ENCODE measurements around the gene SPEM2. TPM values are rescaled to one million over a fixed set of nuclear protein-coding genes. Genes with fewer than 3 reads are reported as not detected.

Gene SPEM2
- polyA plus RNA-seq, 1 of the 3 experiments (the other 2 are of a cell fraction) = not detected

DNA sequence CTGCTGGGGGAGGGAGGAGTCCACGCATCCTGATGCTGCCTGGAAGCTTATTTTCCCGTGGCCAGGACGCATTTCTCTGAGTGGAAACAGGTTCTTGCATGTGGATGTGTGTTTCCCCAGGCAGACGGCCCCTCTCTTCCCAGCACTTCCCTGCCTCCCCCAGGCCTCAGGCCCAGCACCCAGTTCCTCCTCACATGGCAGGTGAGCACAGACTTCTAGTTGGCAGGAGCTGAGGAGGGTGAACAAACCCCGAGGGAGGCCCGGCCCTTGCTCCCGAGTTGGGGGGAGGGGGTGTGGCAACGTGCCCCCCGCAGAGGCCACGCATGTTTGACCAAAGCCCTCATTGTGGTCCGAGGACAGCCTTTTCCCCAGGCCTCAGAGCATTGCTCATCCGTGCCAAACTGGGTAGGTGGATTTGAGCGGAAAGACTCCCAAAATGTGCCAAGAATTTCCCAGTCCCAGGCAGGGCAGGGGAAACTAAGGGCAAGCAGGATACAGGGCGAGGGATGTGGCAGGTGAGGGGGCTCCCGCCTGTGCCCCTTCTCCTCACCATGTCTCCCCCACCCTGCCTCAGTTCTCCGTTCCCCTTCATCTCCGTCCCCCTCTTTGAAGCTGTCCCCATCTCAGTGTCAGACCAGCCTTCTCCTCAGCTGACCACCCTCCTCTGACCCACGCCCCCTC lies 6.8 kb upstream of the SPEM2 start:
- Histone ChIP-seq H3K9ac (no peak overlapping the region), H2AFZ (ENCODE audit: low read depth) (no peak overlapping the region), H3K79me2 (ENCODE audit: insufficient read depth) (no peaks in the 10 kb centered on the region), H3K4me2 (no peak overlapping the region), H3F3A (replicated peaks; ENCODE audit: insufficient read depth) (no peaks in the 10 kb centered on the region), H3K4me3 (ENCODE audit: low read depth in 2 of 2, low read length in 1 of 2) (no peak overlapping the region), H3K27me3 (ENCODE audit: insufficient read depth) (no peaks in the 10 kb centered on the region), H3K36me3 (replicated peaks in 1 of 2; ENCODE audit: control insufficient read depth in 1 of 2, insufficient read depth in 2 of 2, low read length in 1 of 2) (peaks cover 0 to 33% of the 10 kb centered on the region in 2 experiments), H3K9me3 (no peaks in the 10 kb centered on the region), H3K4me1 (ENCODE audit: control insufficient read depth in 1 of 2, insufficient read depth in 2 of 2, low read depth in 1 of 2, low read length in 1 of 2) (no peaks in the 10 kb centered on the region; a peak in 1 of 4 replicates), H4K20me1 (ENCODE audit: insufficient read depth) (no peaks in the 10 kb centered on the region), H3K9me2 (no peaks in the 10 kb centered on the region), H3K27ac (ENCODE audit: low read depth in 2 of 2, low read length in 1 of 2) (no peak overlapping the region)
- WGBS (ENCODE audit: low lambda C conversion rate) = 87% methylated on average over 18 of the region's 18 CpGs
- no peak for DNase-seq
- TF ChIP-seq TAF1 (IDR thresholded peaks at IDR 0.05; ENCODE audit: borderline replicate concordance, low read depth, low read length) = no peak
- no peak for TF ChIP-seq GATA2 (CRISPR knock-in tag; IDR thresholded peaks at IDR 0.05)
- TF ChIP-seq TEAD4 (IDR thresholded peaks at IDR 0.05; ENCODE audit: borderline replicate concordance, insufficient read depth) = no peak
- no peak for TF ChIP-seq CHD2 (IDR thresholded peaks at IDR 0.05; ENCODE audit: low read length, partially characterized antibody)
- TF ChIP-seq FOSL2 (IDR thresholded peaks at IDR 0.05; ENCODE audit: borderline replicate concordance, low read depth) = no peak
- TF ChIP-seq POLR2AphosphoS5 (IDR thresholded peaks at IDR 0.05; ENCODE audit: low read depth, low read length) = no peak
- no peak for TF ChIP-seq TCF12 (IDR thresholded peaks at IDR 0.05)
- TF ChIP-seq, protein P1, sequence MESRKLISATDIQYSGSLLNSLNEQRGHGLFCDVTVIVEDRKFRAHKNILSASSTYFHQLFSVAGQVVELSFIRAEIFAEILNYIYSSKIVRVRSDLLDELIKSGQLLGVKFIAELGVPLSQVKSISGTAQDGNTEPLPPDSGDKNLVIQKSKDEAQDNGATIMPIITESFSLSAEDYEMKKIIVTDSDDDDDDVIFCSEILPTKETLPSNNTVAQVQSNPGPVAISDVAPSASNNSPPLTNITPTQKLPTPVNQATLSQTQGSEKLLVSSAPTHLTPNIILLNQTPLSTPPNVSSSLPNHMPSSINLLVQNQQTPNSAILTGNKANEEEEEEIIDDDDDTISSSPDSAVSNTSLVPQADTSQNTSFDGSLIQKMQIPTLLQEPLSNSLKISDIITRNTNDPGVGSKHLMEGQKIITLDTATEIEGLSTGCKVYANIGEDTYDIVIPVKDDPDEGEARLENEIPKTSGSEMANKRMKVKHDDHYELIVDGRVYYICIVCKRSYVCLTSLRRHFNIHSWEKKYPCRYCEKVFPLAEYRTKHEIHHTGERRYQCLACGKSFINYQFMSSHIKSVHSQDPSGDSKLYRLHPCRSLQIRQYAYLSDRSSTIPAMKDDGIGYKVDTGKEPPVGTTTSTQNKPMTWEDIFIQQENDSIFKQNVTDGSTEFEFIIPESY (IDR thresholded peaks at IDR 0.05; ENCODE audit: borderline replicate concordance, low read depth) = no peak
- TF ChIP-seq, protein P2, sequence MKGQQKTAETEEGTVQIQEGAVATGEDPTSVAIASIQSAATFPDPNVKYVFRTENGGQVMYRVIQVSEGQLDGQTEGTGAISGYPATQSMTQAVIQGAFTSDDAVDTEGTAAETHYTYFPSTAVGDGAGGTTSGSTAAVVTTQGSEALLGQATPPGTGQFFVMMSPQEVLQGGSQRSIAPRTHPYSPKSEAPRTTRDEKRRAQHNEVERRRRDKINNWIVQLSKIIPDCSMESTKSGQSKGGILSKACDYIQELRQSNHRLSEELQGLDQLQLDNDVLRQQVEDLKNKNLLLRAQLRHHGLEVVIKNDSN (IDR thresholded peaks at IDR 0.05; ENCODE audit: borderline replicate concordance, low read depth) = no peak
- no peak for TF ChIP-seq GABPA (IDR thresholded peaks at IDR 0.05; ENCODE audit: low read depth)
- TF ChIP-seq, protein P3, sequence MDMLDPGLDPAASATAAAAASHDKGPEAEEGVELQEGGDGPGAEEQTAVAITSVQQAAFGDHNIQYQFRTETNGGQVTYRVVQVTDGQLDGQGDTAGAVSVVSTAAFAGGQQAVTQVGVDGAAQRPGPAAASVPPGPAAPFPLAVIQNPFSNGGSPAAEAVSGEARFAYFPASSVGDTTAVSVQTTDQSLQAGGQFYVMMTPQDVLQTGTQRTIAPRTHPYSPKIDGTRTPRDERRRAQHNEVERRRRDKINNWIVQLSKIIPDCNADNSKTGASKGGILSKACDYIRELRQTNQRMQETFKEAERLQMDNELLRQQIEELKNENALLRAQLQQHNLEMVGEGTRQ (IDR thresholded peaks at IDR 0.05; ENCODE audit: borderline replicate concordance, low read depth, low read length) = no peak
- no peak for TF ChIP-seq YY1 (IDR thresholded peaks at IDR 0.05; ENCODE audit: low read depth)
- TF ChIP-seq NFIC (IDR thresholded peaks at IDR 0.05; ENCODE audit: borderline replicate concordance) = no peak
- no peak for TF ChIP-seq RCOR1 (IDR thresholded peaks at IDR 0.05; ENCODE audit: low read length)
- TF ChIP-seq EZH2phosphoT487 (IDR thresholded peaks at IDR 0.05; ENCODE audit: borderline replicate concordance, low read depth) = no peak
- POLR2A ChIA-PET = no interaction called here
- CTCF ChIA-PET = interaction anchor here (0.7 to 1.6 kb wide), 4 partner anchors 35 to 142 kb away, joined by 3 to 6 read pairs (median 3); no protein-coding TSS in a partner anchor
